Aorta (tissue), 5 donors: ENCODE data around the gene CSNK1A1. TPM values are rescaled to one million over a fixed set of nuclear protein-coding genes. Genes with fewer than 3 reads are reported as not detected.

Experiments
- ATAC-seq: fragments of 200-7000 bp; cut with Tn5 transposase; one replicate; pipeline ENCODE4 v1.9.1; 2022; ENCODE audit warnings: moderate library complexity; ENCODE audit not compliant: low FRiP score
- DNase-seq, 2 donors: peaks; one replicate each; pipeline ENCODE4 v3.0.0-alpha.2; 2020
- H3K27ac ChIP-seq, 2 donors: one replicate each; pipeline ENCODE4 v1.5.1; 2013; ENCODE audit warnings: low read length in 2 of 2, mild to moderate bottlenecking in 2 of 2, moderate library complexity in 2 of 2, control low read depth in 1 of 2, inconsistent platforms in 1 of 2, low read depth in 1 of 2
- H3K27me3 ChIP-seq, 2 donors: one replicate each; pipeline ENCODE4 v1.6.1; 2013; ENCODE audit warnings: control low read depth in 1 of 2, low read length in 1 of 2, mild to moderate bottlenecking in 1 of 2, moderate library complexity in 1 of 2; ENCODE audit not compliant: insufficient read depth in 2 of 2, control insufficient read depth in 1 of 2
- H3K36me3 ChIP-seq, 2 donors: one replicate each; pipeline ENCODE4 v1.6.1; 2013; ENCODE audit warnings: control low read depth in 1 of 2, low read length in 1 of 2, mild to moderate bottlenecking in 1 of 2; ENCODE audit not compliant: insufficient read depth in 2 of 2, control insufficient read depth in 1 of 2
- H3K4me1 ChIP-seq, 2 donors: one replicate each; pipeline ENCODE4 v1.6.1; 2013; ENCODE audit warnings: low read length in 2 of 2, control low read depth in 1 of 2, mild to moderate bottlenecking in 1 of 2, moderate library complexity in 1 of 2; ENCODE audit not compliant: insufficient read depth in 2 of 2, control insufficient read depth in 1 of 2
- H3K4me3 ChIP-seq, 2 donors: one replicate each; pipeline ENCODE4 v1.5.1; 2013; ENCODE audit warnings: low read length in 2 of 2, control low read depth in 1 of 2, mild to moderate bottlenecking in 1 of 2
- H3K9me3 ChIP-seq: one replicate; pipeline ENCODE4 v1.6.1; 2013; ENCODE audit warnings: mild to moderate bottlenecking, low read length; ENCODE audit not compliant: control insufficient read depth
- WGBS, 2 donors: extraction: QIAGEN DNeasy Blood & Tissue Kit; methylation state at CpG; one replicate each; pipeline ENCODE4 v1.1.7; 2013; 5-methylcytosine and 5-hydroxymethylcytosine counted together
- intact Hi-C, 2 donors: fragments of 100-400 bp; cut with DNase I; formaldehyde crosslinking; loops; one replicate each; pipeline versions ENCODE4 v1.14.2 to v1.15.0; 2022
- polyA plus RNA-seq, 2 donors: library from polyadenylated mRNA; stranded (reverse); fragments of 200-250 nt; gene quantifications; one replicate each; pipeline ENCODE4 v1.2.3, GENCODE V29; 2013
- total RNA-seq, 2 donors: library from RNA; stranded (reverse); fragmentation: NEBNext Ultra II Directional; extraction: Animal tissue kit (Norgen Biotek cat#: 25700); gene quantifications; one replicate each; pipeline ENCODE4 v1.2.1, GENCODE V29; 2021
- donor health status: healthy with polysubstance abuse.
- donor health status: Bipolar disorder and iron deficiency.
- donor health status: DM: no; HTN: no; CAD: no.
- donor health status: DM: no; HTN: no; CAD: no.
- donor health status: DM: yes; HTN: yes; CAD: no.

CSNK1A1 gene
- total and polyA plus RNA-seq, 4 donors = 100 to 242 (median 164) TPM

DNA sequence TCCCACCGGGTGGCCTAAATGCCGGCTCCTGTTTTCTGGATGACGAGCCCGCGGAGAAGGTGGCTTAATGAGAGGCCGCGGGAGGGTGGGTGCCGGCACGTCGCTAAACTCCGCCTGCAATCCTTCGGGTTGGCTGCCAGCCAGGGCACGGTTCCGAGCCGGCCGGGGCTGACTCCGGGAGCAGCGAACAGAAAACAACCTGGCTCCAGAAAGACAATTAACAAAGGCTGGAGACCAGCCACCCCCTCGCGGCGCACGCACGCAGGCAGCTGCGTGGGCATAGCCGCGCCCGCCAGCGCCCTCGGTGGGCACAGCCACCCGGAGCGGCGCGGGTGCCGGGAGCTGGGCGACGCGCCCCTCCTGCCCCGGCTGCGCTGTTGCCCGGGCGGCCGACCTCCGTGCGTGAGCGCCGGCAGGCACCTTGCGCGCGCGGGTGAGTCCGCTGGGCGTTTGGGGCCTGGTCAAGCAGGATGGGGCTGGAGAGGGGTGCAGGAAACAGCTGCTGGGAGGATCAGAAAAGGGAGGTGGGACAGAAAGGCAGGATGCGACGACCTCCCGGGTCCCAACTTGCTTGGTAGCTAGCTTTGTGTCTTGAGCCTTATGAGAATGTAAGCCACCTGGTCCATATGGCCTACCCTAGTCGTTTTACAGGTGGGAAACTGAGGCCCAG, 30.1 kb upstream of the CSNK1A1 start, which contains the start of gene ARHGEF37:
ARHGEF37 (plus strand) TSS at position 307 of the 670 bp plus-strand sequence. CDS start 16,272 bp downstream, outside the sequence.
- peak; percentile 87 for ATAC-seq
- WGBS, 2 donors = 0 to 1% methylated on average over 46 to 56 of the region's 56 CpGs
- no peaks in the 10 kb centered on the region for H3K36me3 ChIP-seq
- intact Hi-C loops = loop anchor here in 1 of 2 donors (5.0 kb wide), 1 partner anchor 224 kb away; the partner anchor contains the start of gene PCYOX1L
- DNase-seq = peak; percentile 86 to 95
- H3K9me3 ChIP-seq = no peaks in the 10 kb centered on the region
- peaks cover 0 to 6% of the 10 kb centered on the region in 2 donors for H3K4me1 ChIP-seq
- peak within 1 kb of the TSS; percentile 18 to 51 for H3K4me3 ChIP-seq
- peak within 1 kb of the TSS in 1 of 2 donors; percentile 49 for H3K27ac ChIP-seq
- H3K27me3 ChIP-seq = no peaks in the 10 kb centered on the region

DNA sequence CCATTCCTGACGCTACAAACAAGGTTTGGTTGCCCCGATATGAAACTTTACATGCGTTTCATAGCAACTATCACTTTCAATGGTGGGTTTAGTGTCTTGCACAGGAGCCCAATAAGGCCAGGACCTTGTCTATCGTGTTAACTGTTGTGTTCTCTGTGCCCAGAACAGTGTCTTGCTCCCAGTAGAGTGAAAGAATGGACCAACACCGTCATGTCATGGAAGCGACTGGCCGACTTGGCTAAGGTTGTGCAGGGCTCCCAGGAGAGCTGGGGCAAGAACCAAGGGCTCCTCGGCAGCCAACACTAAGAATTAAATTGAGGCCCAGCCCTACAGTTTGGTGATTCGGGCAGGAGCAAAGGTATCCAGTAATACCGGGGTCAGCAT, 29.6 kb upstream of the CSNK1A1 start:
- no peak for DNase-seq
- no peak for ATAC-seq
- WGBS, 2 donors = 36 to 38% methylated on average over 10 of the region's 10 CpGs
- Histone ChIP-seq H3K27me3 (no peaks in the 10 kb centered on the region), H3K27ac (peak overlapping the region in 1 of 2 donors; percentile 49), H3K4me3 (peak overlapping the region in 1 of 2 donors; percentile 51), H3K9me3 (no peaks in the 10 kb centered on the region), H3K4me1 (peaks cover 0 to 6% of the 10 kb centered on the region in 2 donors), H3K36me3 (no peaks in the 10 kb centered on the region)
- intact Hi-C loops = loop anchor here in 1 of 2 donors (5.0 kb wide), 1 partner anchor 223 kb away; the partner anchor contains the start of gene PCYOX1L

DNA sequence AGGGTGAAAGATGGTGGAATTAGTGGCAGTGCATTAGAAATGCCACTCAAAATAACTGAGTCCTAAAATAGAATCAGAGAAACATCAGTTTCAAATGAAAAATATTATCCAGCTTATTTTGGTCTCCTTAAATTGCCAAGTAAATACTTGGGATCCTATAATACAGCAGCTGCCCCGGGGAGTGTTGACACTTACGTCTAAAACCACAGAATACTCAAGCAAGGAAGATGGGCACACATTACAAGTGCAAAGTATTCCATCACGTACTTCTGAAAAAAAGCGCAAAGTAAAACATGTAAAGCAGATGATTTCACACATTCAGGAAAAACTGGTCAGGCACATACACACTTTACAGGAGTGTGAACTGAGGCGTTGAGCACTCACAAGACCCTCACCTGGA, 27.7 kb upstream of the CSNK1A1 start:
- DNase-seq = no peak
- Histone ChIP-seq H3K36me3 (no peaks in the 10 kb centered on the region), H3K27ac (no peak overlapping the region), H3K4me3 (no peak overlapping the region), H3K27me3 (no peaks in the 10 kb centered on the region), H3K4me1 (peaks cover 0 to 6% of the 10 kb centered on the region in 2 donors), H3K9me3 (no peaks in the 10 kb centered on the region)
- intact Hi-C loops = no loop called here
- no peak for ATAC-seq
- WGBS, 2 donors = 31 to 37% methylated on average over 5 of the region's 5 CpGs

DNA sequence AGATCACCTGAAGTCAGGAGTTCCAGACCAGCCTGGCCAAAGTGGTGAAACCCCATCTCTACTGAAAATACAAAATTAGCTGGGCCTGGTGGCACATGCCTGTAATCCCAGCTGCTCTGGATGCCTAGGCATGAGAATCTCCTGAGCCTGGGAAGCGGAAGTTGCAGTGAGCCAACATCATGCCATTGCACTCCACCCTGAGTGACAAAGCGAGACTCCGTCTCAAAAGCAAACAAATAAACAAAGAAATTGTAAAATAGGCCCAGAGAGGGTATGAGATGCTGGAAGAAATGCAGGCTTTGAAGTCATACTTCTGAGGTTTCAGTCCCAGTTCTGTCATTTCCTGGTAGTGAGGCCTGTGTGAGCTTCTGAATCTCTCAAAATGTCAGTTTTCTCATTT, 24.8 kb upstream of the CSNK1A1 start:
- H3K4me1 ChIP-seq = peaks cover 0 to 2% of the 10 kb centered on the region in 2 donors
- no peak for ATAC-seq
- H3K4me3 ChIP-seq = no peak overlapping the region
- H3K9me3 ChIP-seq = no peaks in the 10 kb centered on the region
- 92 to 94% methylated on average over 3 of the region's 3 CpGs for WGBS, 2 donors
- H3K27ac ChIP-seq = no peak overlapping the region
- no peaks in the 10 kb centered on the region for H3K27me3 ChIP-seq
- DNase-seq = no peak
- intact Hi-C loops = no loop called here
- no peaks in the 10 kb centered on the region for H3K36me3 ChIP-seq

DNA sequence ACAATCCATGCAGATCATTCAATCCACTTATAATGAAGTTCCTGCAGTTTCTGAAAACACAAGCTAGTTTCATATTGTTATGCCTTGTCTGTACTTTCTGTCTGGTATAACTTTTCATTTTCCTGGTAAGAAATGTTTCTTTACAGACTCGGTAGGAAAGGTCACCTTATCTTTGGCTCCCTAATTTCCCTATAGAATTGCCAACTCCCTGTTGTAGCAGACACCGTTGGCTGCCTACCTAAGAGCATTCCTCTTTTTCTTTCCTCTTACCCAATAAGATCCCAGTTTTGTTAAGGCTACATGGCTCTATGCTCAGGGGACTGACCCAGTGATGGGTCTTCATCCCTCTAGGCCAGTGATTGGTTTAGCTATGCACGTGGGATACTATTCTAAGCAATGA, 23.9 kb upstream of the CSNK1A1 start:
- intact Hi-C loops = no loop called here
- ATAC-seq (no peak), DNase-seq (no peak)
- Histone ChIP-seq H3K4me1 (peaks cover 0 to 2% of the 10 kb centered on the region in 2 donors), H3K27ac (no peak overlapping the region), H3K9me3 (no peaks in the 10 kb centered on the region), H3K4me3 (no peak overlapping the region), H3K27me3 (no peaks in the 10 kb centered on the region), H3K36me3 (no peaks in the 10 kb centered on the region)
- WGBS, 2 donors = 62 to 66% methylated on average over 3 of the region's 3 CpGs

DNA sequence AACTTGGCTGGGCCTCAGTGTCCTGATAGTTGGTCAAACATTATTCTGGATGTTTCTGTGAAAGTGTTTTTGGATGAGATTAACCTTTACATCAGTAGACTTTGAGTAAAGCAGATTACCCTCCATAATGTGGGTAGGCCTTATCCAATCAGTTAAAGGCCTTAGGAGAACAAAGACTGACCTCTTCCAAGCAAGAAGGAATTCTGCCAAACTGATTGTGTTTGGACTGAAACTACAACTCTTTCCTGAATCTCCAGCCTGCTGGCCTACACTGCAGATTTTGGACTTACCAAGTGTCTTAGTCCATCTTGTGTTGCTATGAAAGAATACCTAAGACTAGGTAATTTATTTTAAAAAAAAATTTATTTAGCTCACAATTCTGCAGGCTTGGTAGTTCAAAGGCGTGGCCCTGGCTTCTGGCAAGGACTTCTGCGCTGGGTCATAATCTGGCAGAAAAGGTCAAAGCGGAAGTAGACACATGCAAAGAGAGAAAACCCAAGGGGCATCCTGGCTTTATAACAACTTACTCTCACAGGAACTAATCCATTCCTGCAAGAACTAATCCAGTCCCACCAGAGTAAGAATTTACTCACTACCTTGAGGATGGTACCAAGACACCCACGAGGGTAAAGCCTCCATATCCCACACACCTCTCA, 21.5 kb upstream of the CSNK1A1 start:
- no peak for ATAC-seq
- intact Hi-C loops = no loop called here
- WGBS, 2 donors = 92 to 93% methylated on average over 4 of the region's 4 CpGs

DNA sequence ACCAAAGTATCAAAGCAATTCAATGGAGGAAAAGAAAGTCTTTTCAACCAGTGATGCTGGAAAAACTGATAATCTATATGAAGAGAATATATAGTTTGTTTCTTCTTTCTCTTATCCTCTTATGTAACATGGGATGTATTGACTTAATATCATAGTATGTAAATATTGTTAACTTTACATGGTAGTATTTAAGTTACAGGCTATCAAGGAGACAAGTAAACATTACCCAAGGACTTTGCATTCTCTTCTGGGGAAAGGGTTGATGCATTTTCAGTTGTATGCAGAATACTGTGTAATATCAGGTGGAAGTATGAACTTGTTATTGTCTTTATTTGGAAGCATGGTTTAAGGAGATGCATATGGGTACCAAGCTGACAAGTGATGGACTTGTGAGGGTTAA, 20.9 kb upstream of the CSNK1A1 start:
- no peaks in the 10 kb centered on the region for H3K27me3 ChIP-seq
- H3K9me3 ChIP-seq = no peaks in the 10 kb centered on the region
- ATAC-seq (no peak), DNase-seq (no peak)
- no peak overlapping the region for H3K27ac ChIP-seq
- H3K4me1 ChIP-seq = no peaks in the 10 kb centered on the region
- intact Hi-C loops = no loop called here
- no peaks in the 10 kb centered on the region for H3K36me3 ChIP-seq
- H3K4me3 ChIP-seq = no peak overlapping the region

More for the DNA sequence above, 21.5 kb upstream of the CSNK1A1 start:
- Histone ChIP-seq H3K4me1 (no peaks in the 10 kb centered on the region), H3K36me3 (no peaks in the 10 kb centered on the region), H3K27me3 (no peaks in the 10 kb centered on the region), H3K9me3 (no peaks in the 10 kb centered on the region), H3K27ac (no peak overlapping the region), H3K4me3 (no peak overlapping the region)
- no peak for DNase-seq

DNA sequence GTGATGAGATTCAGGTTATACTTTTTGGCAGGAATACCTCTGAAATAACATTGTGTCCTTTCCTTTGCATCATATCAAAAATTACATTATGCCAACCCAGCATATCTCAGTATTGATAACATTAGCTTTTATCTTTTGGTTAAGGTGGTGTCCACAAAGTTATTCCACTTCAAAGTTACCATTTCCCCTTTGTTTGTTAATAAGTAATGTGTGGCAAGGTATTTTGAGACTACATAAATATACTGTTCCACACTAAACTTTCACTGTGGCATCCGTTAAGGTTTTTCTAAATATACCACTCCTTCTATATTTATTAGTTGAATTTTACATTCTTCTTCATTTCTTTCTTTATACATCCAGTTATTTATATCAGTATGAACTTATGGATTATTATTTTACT, 16.0 kb upstream of the CSNK1A1 start:
- no peak overlapping the region for H3K4me3 ChIP-seq
- H3K27me3 ChIP-seq = no peaks in the 10 kb centered on the region
- intact Hi-C loops = loop anchor here (5.0 to 10.0 kb wide), 3 partner anchors 250 to 425 kb away; partner anchors contain the start of gene ABLIM3 (in 1 of the 2)
- no peaks in the 10 kb centered on the region for H3K4me1 ChIP-seq
- ATAC-seq (no peak), DNase-seq (no peak)
- H3K27ac ChIP-seq = no peak overlapping the region
- no peaks in the 10 kb centered on the region for H3K9me3 ChIP-seq
- no peaks in the 10 kb centered on the region for H3K36me3 ChIP-seq
- WGBS, 2 donors = 74 to 77% methylated on average over 1 of the region's 1 CpG
